ENCODE results near the gene ANKS1B.

ANKS1B gene

DNA sequence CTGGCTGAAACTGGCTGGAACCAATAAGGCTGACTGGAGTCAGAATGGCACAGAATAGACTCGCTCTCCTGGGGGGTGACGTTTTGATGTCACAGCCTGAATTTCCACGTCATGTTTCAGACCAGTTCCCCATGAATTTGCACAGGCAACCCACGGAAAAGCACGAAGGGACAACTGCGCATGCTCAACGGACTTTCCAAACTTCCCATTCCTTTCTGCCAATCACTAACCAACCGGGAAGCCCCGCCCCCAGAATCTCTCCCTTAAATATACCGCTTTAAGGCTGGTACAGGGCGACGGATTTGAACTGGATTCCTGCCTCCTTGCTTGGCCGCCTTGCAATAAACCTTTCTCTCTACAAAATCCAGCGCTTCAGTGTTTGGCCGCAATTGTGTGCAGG is 904.9 kb downstream of the ANKS1B start:
- Mint-ChIP-seq H3K9me3 (no peaks in the 10 kb centered on the region), H3K27ac (no peak overlapping the region), H3K27me3 (no peaks in the 10 kb centered on the region)

DNA sequence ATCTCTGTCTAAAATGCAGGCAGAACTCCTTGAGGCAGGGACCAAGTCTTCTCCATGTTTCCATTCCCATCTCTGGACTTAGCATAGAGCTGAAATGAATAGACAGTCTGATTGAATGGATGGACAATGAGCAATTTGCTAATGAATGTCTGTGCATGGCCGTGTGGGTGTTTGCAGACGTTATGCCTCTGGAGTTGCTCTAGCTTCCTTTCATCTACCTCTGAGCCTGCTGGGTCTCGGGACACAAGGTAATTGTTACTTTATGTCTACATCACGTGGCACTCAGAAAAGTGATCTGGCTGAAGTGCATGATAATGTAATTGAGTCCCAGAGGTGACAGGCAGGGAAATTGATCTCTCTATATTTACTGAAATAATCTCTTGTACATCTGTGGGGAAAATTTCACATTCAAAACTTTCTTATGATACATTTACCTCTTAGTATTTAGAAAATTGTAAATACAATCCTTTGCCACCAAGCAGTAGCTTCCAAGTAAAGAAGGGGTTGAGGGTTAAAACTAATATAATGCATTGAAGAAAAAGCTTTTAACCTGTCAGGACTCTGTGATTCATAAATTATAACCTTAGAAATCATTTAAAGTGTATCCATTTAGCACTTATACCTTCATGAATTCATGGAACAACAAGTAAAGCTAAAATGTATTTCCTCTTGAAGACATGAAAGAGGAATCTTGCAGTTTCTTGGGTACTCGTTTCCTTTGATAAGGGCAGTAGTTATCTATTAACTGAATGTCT is 915.6 kb downstream of the ANKS1B start:
- Mint-ChIP-seq H3K27me3 (peaks cover 1% of the 10 kb centered on the region), H3K4me1 (no peaks in the 10 kb centered on the region)

More for the DNA sequence above, 904.9 kb downstream of the ANKS1B start:
- Mint-ChIP-seq H3K36me3 (no peaks in the 10 kb centered on the region), H3K4me1 (no peaks in the 10 kb centered on the region), H3K4me3 (no peak overlapping the region)

DNA sequence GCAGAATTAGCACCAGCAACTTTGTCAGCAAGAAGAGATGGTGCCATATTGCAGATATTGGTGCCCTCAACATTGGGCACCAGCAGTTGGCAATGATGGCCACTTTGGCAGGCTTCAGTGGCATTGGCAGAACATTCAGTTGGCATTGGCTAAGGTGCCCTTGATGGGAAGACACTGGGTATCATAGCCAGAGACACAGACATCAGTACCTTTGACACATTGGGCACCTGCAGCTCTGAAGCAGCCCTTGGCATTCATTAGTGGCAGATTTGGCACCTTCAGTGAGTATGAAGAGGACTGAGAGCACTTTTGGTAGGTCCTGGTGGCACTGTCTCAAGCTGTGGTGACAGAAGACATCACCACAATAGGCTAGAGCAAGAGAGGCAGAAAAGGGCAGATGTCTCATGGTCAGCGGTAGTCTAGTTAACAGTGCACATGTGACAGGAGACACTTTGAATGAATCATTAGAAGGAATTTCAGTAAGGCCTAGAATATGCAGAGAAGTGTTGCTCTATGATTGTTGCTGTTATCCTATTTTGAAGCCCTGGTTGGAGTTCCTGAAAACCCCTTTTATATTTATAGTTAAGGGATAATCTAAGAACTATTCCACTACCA is 917.5 kb downstream of the ANKS1B start:
- H3K27ac Mint-ChIP-seq, result no peak overlapping the region
- H3K36me3 Mint-ChIP-seq, result no peaks in the 10 kb centered on the region
- no peaks in the 10 kb centered on the region for H3K4me1 Mint-ChIP-seq
- peaks cover 1% of the 10 kb centered on the region for H3K27me3 Mint-ChIP-seq
- no peaks in the 10 kb centered on the region for H3K9me3 Mint-ChIP-seq
- no peak overlapping the region for H3K4me3 Mint-ChIP-seq

More for the DNA sequence above, 915.6 kb downstream of the ANKS1B start:
- Mint-ChIP-seq H3K4me3 (no peak overlapping the region), H3K36me3 (no peaks in the 10 kb centered on the region), H3K27ac (no peak overlapping the region), H3K9me3 (no peaks in the 10 kb centered on the region)

DNA sequence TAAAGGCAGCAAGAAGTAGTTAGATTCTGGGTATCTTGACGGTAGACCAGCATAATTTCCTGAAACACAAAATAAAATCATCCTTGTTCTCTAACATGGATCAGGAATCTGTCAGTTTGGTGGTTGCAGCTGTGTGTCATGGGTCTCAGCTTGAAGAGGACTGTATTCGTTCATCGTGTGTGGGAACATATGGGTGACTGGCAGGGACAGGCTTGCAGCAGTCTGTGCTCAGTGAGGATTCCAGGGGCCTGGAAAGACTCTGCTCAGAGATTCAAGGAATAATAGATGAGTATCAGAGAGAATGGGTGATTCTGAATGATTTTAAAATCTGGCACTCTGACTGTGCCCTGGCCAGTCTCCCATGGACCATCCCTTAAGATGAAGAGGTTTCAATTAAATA is 918.0 kb downstream of the ANKS1B start:
- H3K9me3 Mint-ChIP-seq, result no peaks in the 10 kb centered on the region
- H3K27ac Mint-ChIP-seq, result no peak overlapping the region
- peaks cover 1% of the 10 kb centered on the region for H3K27me3 Mint-ChIP-seq
- no peak overlapping the region for H3K4me3 Mint-ChIP-seq
- no peaks in the 10 kb centered on the region for H3K4me1 Mint-ChIP-seq
- no peaks in the 10 kb centered on the region for H3K36me3 Mint-ChIP-seq

DNA sequence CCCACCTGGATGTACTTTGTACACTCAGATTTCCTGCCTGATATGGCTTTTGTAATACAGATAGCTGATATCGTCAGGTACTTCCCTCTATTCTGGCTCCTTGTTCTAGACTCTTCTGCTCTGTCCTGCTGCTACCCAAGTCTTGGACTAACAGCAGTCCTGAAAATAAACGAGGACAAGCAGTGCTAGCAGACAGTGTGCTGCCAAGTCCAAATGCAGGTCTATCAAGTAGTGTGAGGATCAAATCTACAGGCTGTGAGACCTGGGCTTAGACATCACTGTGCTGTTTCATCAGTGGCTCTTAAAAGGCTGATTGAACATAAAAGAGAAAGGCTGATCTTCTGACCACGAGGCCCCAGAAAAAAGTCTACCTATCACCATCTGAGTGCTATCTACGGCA is 921.6 kb downstream of the ANKS1B start:
- Mint-ChIP-seq H3K27me3 (peaks cover 1% of the 10 kb centered on the region), H3K9me3 (no peaks in the 10 kb centered on the region), H3K36me3 (no peaks in the 10 kb centered on the region), H3K27ac (no peak overlapping the region), H3K4me3 (no peak overlapping the region), H3K4me1 (no peaks in the 10 kb centered on the region)

DNA sequence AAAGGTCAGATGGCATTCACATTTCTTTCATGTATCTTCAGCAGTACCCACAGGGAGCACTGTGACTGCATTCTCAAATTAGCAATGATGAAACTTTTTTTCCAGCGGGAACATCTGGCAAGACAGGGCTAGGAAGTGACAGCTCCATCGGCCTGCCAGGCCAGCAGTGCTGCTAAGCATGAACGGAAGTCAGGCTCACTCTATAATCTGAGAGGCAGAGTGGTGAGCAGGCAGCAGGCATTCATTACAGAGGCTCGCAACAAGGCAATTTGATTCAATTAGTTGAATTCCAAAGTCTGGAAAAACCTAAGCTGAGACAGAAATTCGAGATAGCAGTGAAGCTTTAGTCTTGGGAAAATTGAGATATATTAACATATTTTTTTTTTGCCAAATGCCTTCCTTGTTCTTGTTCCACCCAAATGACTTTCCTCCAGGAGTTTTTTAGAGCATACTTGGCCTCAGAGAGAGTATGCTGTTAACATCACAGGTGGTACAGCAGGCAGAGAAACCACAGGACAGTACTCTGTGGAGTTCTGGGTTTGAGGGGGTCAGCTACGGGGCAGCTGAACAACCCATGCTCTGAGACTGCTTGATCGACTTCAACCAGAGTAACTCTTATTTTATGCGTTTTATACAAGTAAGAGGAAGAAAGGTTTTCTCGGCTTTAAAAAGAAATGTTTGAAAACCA is 924.8 kb downstream of the ANKS1B start:
- Mint-ChIP-seq H3K27me3 (no peaks in the 10 kb centered on the region), H3K4me1 (no peaks in the 10 kb centered on the region), H3K36me3 (no peaks in the 10 kb centered on the region), H3K9me3 (no peaks in the 10 kb centered on the region), H3K4me3 (no peak overlapping the region), H3K27ac (no peak overlapping the region)

DNA sequence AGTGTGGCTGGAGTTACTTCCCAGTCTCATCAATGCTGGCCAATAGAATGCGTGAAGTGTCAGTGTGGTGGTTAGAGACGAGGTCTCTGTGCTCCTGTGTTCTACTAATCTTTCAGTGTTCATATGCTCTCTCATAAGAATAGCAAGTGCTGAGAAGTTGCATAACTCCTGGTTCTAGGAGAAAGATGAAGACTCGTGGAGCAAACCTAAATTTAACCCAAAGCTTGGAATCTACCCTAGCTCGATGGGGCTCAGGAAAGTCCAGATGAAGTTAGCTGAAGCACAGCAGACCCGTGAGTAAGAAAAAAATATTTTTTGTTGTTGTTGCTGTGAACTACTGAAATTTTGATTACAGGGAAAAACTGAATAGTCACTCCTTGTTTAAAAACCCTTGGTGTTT is 927.1 kb downstream of the ANKS1B start:
- Mint-ChIP-seq H3K4me3 (no peak overlapping the region), H3K36me3 (no peaks in the 10 kb centered on the region), H3K4me1 (no peaks in the 10 kb centered on the region), H3K27me3 (no peaks in the 10 kb centered on the region), H3K9me3 (no peaks in the 10 kb centered on the region), H3K27ac (no peak overlapping the region)

DNA sequence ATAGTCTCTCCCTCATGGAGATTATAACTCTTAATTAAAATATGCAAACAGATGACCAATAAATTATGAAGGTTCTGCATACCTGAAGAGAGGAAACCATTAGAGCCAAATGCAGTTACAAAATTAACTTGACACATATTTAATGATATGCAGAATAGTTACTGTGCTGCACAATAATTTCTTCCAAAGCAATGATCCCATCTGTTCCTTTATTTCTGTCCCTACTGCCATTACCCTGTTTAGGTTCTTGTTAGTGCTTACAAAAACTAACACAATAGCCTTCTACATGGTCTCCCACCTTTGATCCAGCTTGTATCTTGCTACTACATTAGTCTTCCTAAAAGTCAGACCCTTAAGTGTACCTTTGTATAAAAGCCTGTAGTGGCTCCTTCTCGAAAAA is 928.5 kb downstream of the ANKS1B start:
- no peaks in the 10 kb centered on the region for H3K36me3 Mint-ChIP-seq
- H3K27me3 Mint-ChIP-seq, result no peaks in the 10 kb centered on the region
- H3K4me1 Mint-ChIP-seq, result no peaks in the 10 kb centered on the region
- no peaks in the 10 kb centered on the region for H3K9me3 Mint-ChIP-seq
- no peak overlapping the region for H3K4me3 Mint-ChIP-seq
- no peak overlapping the region for H3K27ac Mint-ChIP-seq

DNA sequence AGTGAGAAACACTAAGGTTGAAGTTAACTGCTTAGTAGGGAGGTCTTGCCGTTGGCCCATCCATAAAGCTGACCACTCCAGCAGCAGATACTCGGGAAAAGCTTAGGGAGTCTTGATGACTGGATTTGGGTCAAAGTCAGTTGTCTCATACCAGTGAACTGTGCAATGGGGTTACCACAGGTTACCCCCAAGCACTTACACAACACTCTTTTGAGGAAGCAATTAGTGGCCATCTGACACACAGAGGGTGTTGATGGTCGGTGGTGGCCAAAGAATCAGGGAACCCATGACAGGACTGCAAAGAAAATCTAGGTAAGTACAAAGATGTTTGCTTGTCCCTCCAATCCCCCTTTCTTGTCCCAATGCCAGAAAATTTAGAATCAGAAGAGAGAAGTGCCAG is 929.4 kb downstream of the ANKS1B start:
- Mint-ChIP-seq H3K9me3 (no peaks in the 10 kb centered on the region), H3K4me3 (no peak overlapping the region), H3K36me3 (no peaks in the 10 kb centered on the region), H3K27me3 (no peaks in the 10 kb centered on the region), H3K4me1 (no peaks in the 10 kb centered on the region), H3K27ac (no peak overlapping the region)

DNA sequence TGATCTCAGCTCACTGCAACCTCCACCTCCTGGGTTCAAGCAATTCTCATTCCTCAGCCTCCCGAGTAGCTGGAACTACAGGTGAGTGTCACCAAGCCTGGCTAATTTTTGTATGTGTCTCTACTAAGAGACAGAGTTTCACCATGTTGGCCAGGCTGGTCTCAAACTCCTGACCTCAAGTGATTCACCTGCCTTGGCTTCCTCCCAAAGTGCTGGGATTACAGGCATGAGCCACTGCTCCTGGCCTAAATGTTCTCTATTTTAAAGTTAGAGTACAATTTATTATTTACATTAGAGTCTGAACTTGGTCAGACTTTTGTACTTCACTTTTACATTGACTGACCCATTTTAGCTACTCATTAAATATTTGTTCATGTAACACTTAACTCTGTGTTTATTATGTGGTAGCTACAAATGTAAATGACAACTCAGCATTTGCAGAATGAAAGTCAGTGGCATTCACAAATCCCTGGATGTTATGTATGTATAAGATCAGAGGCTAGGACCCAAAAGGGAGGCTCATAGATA is 930.1 kb downstream of the ANKS1B start:
- Mint-ChIP-seq H3K27me3 (no peaks in the 10 kb centered on the region), H3K4me1 (no peaks in the 10 kb centered on the region), H3K36me3 (no peaks in the 10 kb centered on the region), H3K9me3 (no peaks in the 10 kb centered on the region), H3K4me3 (no peak overlapping the region), H3K27ac (no peak overlapping the region)

DNA sequence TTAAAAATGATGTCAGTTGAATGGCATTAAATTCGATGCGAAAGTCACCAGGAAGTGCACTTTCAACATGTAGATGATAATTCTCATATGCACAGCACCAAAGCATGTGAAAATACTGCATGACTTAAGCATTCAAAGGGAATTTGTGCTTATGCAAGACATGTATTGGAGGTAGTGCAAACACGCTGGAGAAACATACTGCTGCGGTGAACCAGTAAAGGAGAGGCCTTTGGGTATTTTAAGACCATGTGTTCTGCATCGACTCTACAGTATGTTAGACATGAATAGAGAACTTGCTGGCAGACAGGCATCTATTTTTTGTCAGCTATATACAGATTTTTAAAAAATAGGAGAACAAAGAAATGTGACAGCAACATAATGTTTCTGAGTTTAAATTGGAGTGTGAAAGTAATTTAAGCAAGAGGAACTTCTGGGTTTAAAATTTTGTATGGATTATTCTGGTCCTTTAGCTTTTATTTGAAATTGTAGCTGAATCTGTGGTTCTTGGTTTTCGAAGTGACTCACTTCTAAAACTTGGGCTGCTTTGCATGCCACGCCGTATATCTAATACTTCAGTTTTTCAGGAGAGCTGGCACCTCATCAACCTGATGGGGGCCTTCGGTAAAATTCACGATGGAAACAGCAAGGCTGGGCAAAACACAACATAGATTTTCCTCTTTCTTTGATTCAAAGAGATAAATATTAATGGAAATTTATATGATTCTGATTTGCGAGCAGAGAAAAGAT is 930.9 kb downstream of the ANKS1B start:
- Mint-ChIP-seq H3K4me3 (no peak overlapping the region), H3K27me3 (no peaks in the 10 kb centered on the region), H3K27ac (no peak overlapping the region), H3K4me1 (no peaks in the 10 kb centered on the region), H3K36me3 (no peaks in the 10 kb centered on the region), H3K9me3 (no peaks in the 10 kb centered on the region)

DNA sequence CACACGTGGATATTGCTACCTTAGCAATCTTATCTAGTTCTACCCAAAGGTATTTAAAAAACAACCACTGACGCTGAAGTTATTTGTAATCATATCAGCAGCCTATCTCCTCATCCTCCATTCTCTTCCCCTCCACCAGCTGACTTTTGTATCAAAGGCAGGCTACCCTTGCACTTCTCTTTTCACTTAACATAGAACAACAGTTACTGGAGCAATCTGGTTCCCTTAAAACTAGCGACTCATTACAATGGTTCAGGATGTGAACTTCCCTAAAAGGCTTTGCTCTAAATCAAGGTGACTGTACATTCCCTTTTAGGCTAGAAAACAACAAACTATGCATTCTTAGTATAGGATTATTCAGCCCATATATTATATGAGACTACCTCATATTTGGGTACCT is 935.0 kb downstream of the ANKS1B start:
- Mint-ChIP-seq H3K4me1 (no peaks in the 10 kb centered on the region), H3K9me3 (no peaks in the 10 kb centered on the region), H3K27me3 (peaks cover 3% of the 10 kb centered on the region), H3K36me3 (no peaks in the 10 kb centered on the region), H3K4me3 (no peak overlapping the region), H3K27ac (no peak overlapping the region)

DNA sequence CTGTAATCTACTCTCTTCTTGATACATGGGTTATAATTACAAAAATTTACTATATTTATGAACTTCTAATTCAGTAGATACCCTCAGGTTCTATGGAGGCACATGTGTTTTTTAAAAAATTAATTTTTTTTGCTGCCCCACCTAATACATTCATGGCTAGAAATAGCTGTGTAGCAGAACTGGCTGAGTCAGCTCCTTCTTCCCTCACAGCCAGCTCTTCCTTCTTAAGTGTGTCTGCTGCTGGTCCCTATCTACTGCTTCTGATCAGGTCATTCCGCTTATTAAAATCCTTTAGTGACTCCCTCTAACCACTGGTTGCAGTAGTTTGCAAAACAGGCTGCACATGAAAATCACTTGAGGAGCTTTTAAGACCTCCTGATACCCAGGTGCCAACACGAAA is 939.6 kb downstream of the ANKS1B start:
- Mint-ChIP-seq H3K4me3 (no peak overlapping the region), H3K4me1 (no peaks in the 10 kb centered on the region), H3K27me3 (peaks cover 5% of the 10 kb centered on the region), H3K36me3 (no peaks in the 10 kb centered on the region), H3K9me3 (no peaks in the 10 kb centered on the region), H3K27ac (no peak overlapping the region)

DNA sequence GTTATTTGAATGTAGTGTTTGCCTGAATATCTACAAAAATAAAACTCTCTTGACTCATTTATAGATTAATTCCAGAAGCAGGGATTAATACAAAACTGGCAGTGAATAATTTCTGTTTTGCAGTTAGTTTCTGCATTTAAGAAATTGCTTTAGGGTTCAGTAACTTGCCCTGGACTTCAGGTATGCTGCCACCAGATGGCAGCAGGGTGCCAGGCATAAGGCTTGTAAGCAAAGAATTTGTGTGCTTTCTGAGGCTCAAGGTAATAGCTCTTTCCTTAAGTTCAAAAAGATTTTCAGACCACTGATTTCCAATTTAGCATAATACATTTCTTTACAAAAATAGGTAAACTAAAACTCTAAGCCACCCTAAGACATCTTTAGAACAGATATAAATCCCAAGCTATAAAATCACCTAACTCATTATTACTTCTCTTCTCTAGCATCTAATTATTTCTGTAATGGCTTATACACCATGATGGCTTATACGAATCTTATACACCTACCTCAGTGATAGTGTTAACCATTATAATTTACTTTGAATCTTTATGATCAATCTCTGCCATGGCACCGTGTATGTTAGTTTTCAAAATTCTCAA is 941.3 kb downstream of the ANKS1B start:
- no peaks in the 10 kb centered on the region for H3K4me1 Mint-ChIP-seq
- peaks cover 6% of the 10 kb centered on the region for H3K27me3 Mint-ChIP-seq
- no peak overlapping the region for H3K27ac Mint-ChIP-seq
- no peak overlapping the region for H3K4me3 Mint-ChIP-seq
- H3K36me3 Mint-ChIP-seq, result no peaks in the 10 kb centered on the region
- H3K9me3 Mint-ChIP-seq, result no peaks in the 10 kb centered on the region

DNA sequence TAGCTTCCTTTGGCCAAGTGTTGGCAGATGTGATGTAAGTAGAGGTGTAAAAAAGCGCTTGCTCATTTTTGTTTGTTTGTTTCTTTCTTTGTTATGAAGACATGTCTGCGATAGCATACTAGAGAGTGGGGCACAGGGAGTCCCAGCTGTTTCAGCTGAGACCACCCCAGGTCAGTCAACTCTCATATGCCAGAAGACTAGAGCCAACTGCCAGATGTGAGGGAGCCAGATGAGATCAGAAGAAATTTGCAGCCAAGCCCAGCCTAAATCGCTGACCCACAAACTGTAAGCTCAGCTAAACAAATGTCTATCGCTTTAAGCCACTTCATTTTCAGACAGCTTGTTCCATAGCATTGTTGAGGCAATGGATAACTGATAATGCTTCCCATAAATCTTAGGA is 942.5 kb downstream of the ANKS1B start:
- no peaks in the 10 kb centered on the region for H3K36me3 Mint-ChIP-seq

More for the DNA sequence above, 942.5 kb downstream of the ANKS1B start:
- Mint-ChIP-seq H3K27me3 (peaks cover 4% of the 10 kb centered on the region), H3K4me1 (no peaks in the 10 kb centered on the region), H3K4me3 (no peak overlapping the region), H3K27ac (no peak overlapping the region), H3K9me3 (no peaks in the 10 kb centered on the region)

All from activated naive CD4-positive, alpha-beta T cell treated with anti-CD3 and anti-CD28 coated beads, Interleukin-2, amount 50 U/mL, for 24 hours (primary cell).